GM19463 (cell line): ENCODE results near the gene DDIAS.
A peak's percentile ranks its signal among the peaks of the same experiment; 100 is the strongest.
"Not testable (repeated sequence)": the region's sequence is repeated elsewhere in the genome, so short reads cannot be mapped to it uniquely, and the experiment has no call there.

Experiments used
- ATAC-seq: cut with Tn5 transposase; IDR thresholded peaks from one replicate; pipeline ENCODE4 v1.9.1; 2021; ENCODE audit warnings: mild to moderate bottlenecking, moderate library complexity; ENCODE audit not compliant: unreplicated experiment

Gene DDIAS

GRCh38 chr11:82962021-82962420 lies 60.5 kb downstream of the DDIAS start:
- ATAC-seq, result not testable (repeated sequence)

DNA sequence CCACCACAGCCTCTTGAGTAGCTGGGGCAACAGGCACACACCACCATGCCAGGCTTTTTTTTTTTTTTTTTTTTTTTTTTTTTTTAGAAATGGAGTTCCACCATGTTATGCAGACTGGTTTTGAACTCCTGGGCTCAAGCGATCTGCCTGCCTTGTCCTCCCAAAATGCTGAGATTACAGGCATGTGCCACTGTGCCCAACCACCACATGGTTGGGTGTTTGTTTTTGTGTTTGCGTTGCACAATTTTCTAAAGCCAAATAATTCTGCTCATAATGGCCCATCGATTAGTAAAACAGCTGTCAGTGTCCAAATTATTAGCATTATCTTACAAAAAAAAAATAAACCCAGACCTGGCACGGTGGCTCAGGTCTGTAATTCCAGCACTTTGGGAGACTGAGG lies 65.8 kb downstream of the DDIAS start:
- ATAC-seq, result no peak

DNA sequence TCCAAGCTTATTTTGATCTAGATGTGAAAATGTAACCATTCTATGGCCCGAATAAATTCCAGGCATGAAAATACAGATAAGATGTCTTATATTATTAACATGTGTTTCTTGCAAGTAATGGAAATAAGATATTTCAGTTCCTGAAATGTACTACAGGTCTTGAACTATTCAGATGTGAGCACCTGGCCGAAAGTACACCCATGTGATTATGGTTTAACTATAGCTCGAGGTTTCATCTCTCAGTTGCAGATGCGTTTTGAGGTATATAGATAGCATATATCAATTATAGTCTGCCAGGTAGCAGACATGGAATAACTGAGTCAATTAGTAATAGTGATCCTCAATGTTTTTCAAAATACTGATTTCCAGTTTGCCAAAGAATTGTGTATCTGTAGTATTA lies 68.3 kb downstream of the DDIAS start:
- ATAC-seq, result peak; percentile 94

- not testable (repeated sequence) for ATAC-seq
Observed at GRCh38 chr11:82970507-82971083, 69.1 kb downstream of the DDIAS start.

DNA sequence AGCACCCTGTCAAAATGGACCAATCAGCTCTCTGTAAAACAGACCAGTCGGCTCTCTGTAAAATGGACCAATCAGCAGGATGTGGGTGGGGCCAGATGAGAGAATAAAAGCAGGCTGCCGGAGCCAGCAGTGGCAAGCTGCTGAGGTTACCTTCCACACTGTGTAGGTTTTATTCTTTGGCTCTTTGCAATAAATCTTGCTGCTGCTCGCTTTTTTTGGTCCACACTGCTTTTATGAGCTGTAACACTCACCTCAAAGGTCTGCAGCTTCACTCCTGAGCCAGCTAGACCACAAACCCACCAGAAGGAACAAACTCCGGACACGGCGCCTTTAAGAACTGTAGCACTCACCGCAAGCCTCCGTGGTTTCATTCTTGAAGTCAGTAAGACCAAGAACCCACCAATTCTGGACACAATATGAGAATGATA lies 70.0 kb downstream of the DDIAS start:
- not testable (repeated sequence) for ATAC-seq

DNA sequence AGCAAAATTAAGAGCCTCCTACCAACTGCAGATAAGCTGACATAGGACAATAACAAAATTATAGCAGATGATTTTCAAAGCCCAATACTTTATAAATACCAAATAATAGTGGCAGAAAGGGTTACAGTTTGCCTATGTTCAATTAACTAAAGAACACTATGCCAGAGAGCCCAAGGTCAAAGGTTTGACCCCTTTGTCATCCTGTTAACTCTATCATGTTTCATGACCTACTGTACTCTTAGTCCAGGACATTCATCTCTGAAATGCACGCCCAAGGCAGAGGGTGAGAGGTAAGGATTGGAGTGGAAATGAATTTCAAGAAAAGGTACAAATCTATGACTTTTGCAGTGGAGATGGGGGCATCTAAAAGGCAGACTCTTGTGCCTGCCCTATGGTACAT lies 70.6 kb downstream of the DDIAS start:
- no peak for ATAC-seq

DNA sequence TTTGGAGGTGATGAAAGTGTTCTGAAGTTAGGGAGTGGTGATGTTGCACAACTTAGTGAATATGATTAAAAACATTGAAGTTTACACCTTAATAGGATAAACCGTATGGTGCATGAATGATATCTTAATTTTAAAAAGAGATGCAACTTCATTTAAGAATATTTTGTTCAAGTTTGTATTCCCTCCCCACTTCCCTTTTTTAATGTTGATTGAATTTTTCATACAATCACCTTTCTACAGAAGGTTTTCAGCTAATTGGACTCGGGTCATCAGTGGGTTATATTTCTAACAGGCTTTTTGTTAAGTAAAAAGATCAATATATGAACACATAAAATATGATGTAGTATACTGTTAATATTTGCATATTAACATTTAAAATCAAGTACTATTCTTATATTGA lies 72.6 kb downstream of the DDIAS start:
- ATAC-seq, result no peak

GRCh38 chr11:82974851-82975250 lies 73.3 kb downstream of the DDIAS start:
- ATAC-seq, result no peak

- no peak for ATAC-seq
Observed at GRCh38 chr11:82975882-82976281, 74.3 kb downstream of the DDIAS start.

- no peak for ATAC-seq
Observed at GRCh38 chr11:82976786-82977185, 75.2 kb downstream of the DDIAS start.

GRCh38 chr11:82978422-82979099 lies 77.0 kb downstream of the DDIAS start:
- ATAC-seq, result peak; percentile 61

GRCh38 chr11:82979824-82980223 lies 78.3 kb downstream of the DDIAS start:
- no peak for ATAC-seq

GRCh38 chr11:82980292-82980691 lies 78.8 kb downstream of the DDIAS start:
- no peak for ATAC-seq

DNA sequence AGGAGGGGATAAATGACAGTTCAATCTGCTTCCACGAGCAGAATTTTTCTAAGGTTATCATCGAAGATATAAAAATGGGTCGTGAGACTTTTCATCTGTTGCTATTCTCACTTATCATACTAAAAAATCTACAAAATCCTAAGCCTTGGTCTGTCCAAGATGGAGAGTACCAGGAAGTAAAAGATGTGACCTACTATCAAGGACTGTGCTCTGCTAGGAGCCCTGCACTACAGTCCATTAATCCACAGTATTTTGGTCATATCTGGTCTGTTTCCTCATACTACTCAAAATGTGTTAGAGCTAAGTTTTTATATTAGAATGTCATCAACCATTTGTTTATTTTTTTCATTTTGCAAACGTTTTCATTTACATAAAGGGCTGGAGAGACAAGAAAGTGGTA lies 79.4 kb downstream of the DDIAS start:
- ATAC-seq, result no peak

DNA sequence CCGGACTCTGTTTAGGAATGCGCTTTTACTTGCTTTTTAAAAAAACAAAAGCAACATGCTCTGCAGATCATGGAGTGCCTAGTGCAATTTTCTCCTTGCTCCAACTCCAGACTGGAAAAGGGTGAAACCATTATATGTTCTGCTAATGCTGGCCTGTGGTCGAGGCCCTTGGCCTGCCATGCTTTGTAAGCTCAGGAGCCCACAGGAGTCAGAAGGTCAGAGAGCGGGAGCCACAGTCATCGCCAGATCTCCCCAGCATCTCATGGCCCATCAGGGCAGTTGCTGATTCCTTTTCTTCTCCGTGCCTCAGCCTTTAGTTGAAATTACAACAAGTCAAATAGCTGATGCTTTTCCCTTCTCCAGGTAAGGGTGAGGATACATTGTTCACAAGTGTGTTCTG lies 80.3 kb downstream of the DDIAS start:
- ATAC-seq, result no peak
